ENCODE results near the gene ID1. TPM values are rescaled to one million over a fixed set of nuclear protein-coding genes. Genes with fewer than 3 reads are reported as not detected.
"Not testable (repeated sequence)": the region's sequence is repeated elsewhere in the genome, so short reads cannot be mapped to it uniquely, and the experiment has no call there.

The ID1 gene
- total RNA-seq, 1 donor from 2014 or later = 5.8 TPM

- Mint-ChIP-seq H3K27me3 (ENCODE audit: low read depth) (no peaks in the 10 kb centered on the region), H3K27ac (ENCODE audit: unreplicated experiment) (peak overlapping the region; percentile 64), H3K9me3 (no peaks in the 10 kb centered on the region), H3K4me1 (peaks cover 29% of the 10 kb centered on the region), H3K36me3 (ENCODE audit: low read depth) (no peaks in the 10 kb centered on the region), H3K4me3 (peak overlapping the region; percentile 68)
- TF ChIP-seq CTCF (conservative IDR thresholded peaks at IDR 0.05) = no peak
- no peak for DNase-seq (ENCODE audit: low read depth, low spot score)
Measured at GRCh38 chr20:31595380-31595653, 9.8 kb upstream of the ID1 start.

- no peaks in the 10 kb centered on the region for H3K36me3 Mint-ChIP-seq (ENCODE audit: low read depth)
- H3K27me3 Mint-ChIP-seq (ENCODE audit: low read depth) = no peaks in the 10 kb centered on the region
- TF ChIP-seq CTCF (conservative IDR thresholded peaks at IDR 0.05) = no peak
- H3K9me3 Mint-ChIP-seq = no peaks in the 10 kb centered on the region
- H3K27ac Mint-ChIP-seq (ENCODE audit: unreplicated experiment) = peak overlapping the region; percentile 64
- H3K4me1 Mint-ChIP-seq = peaks cover 26% of the 10 kb centered on the region
- peak; percentile 68 for DNase-seq (ENCODE audit: low read depth, low spot score)
- H3K4me3 Mint-ChIP-seq = peak overlapping the region; percentile 68
Measured at GRCh38 chr20:31595654-31596411, 9.3 kb upstream of the ID1 start.

- not testable (repeated sequence) for H3K27me3 Mint-ChIP-seq (ENCODE audit: low read depth); H3K9me3 Mint-ChIP-seq; H3K4me3 Mint-ChIP-seq; H3K36me3 Mint-ChIP-seq (ENCODE audit: low read depth); DNase-seq (ENCODE audit: low read depth, low spot score)
- Mint-ChIP-seq H3K4me1 (peaks cover 21% of the 10 kb centered on the region), H3K27ac (ENCODE audit: unreplicated experiment) (peak overlapping the region; percentile 64)
Measured at GRCh38 chr20:31596412-31596715, 8.7 kb upstream of the ID1 start.

GRCh38 chr20:31596831-31597480, 8.1 kb upstream of the ID1 start:
- Mint-ChIP-seq H3K9me3 (no peaks in the 10 kb centered on the region), H3K27ac (ENCODE audit: unreplicated experiment) (no peak overlapping the region), H3K4me3 (no peak overlapping the region), H3K27me3 (ENCODE audit: low read depth) (no peaks in the 10 kb centered on the region), H3K4me1 (peaks cover 21% of the 10 kb centered on the region), H3K36me3 (ENCODE audit: low read depth) (no peaks in the 10 kb centered on the region)
- DNase-seq (ENCODE audit: low read depth, low spot score) = no peak
- TF ChIP-seq CTCF (conservative IDR thresholded peaks at IDR 0.05) = peak; percentile 15

DNA sequence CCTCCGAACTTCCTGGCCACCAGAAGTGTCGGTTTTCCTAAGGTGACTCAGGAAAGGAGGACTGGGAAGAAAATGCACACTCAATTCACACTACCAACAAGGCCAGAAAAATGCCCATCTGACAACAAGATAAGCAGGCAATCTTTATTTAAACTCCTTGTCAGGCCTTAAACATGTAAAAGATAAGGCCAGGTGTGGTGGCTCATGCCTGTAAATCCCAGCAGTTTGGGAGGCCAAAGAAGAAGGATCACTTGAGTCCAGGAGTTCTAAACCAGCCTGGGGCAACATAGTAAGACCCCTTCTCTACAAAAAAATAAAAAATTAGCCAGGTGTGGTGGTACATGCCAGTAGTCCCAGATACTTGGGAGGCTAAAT, 7.6 kb upstream of the ID1 start:
- DNase-seq (ENCODE audit: low read depth, low spot score) = no peak
- peaks cover 21% of the 10 kb centered on the region for H3K4me1 Mint-ChIP-seq
- H3K27me3 Mint-ChIP-seq (ENCODE audit: low read depth) = no peaks in the 10 kb centered on the region
- no peak overlapping the region for H3K27ac Mint-ChIP-seq (ENCODE audit: unreplicated experiment)
- H3K9me3 Mint-ChIP-seq = no peaks in the 10 kb centered on the region
- no peak for TF ChIP-seq CTCF (conservative IDR thresholded peaks at IDR 0.05)
- no peaks in the 10 kb centered on the region for H3K36me3 Mint-ChIP-seq (ENCODE audit: low read depth)
- peak overlapping the region; percentile 41 for H3K4me3 Mint-ChIP-seq

DNA sequence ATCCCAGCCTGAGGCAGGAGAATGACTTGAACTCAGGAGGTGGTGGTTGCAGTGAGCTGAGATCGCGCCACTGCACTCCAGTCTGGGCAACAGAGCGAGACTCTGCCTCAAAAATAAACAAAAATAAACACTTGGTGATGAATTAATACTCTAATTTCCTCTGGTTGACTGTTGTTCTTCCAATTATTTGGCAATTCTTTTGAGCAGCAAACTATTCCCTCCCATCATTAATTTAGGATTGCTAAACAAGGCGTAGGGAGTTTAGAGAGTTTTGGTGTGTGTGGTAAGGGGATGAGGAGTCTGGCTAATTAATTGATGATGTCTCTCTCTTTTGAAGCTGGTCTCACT, 2.7 kb upstream of the ID1 start:
- no peak for DNase-seq (ENCODE audit: low read depth, low spot score)
- H3K4me1 Mint-ChIP-seq = peaks cover 39% of the 10 kb centered on the region
- no peak for TF ChIP-seq CTCF (conservative IDR thresholded peaks at IDR 0.05)
- H3K27ac Mint-ChIP-seq (ENCODE audit: unreplicated experiment) = no peak overlapping the region
- no peaks in the 10 kb centered on the region for H3K9me3 Mint-ChIP-seq
- H3K4me3 Mint-ChIP-seq = peak overlapping the region; percentile 81
- no peaks in the 10 kb centered on the region for H3K36me3 Mint-ChIP-seq (ENCODE audit: low read depth)
- H3K27me3 Mint-ChIP-seq (ENCODE audit: low read depth) = peaks cover 36% of the 10 kb centered on the region
